IMR-90 (cell line): Measurements from ENCODE around the gene CD34.

ENCODE experiments used
- CEBPB ChIP-seq: IDR thresholded peaks from 2 replicates; pipeline ENCODE4 v1.6.1; 2012; ENCODE audit warnings: low read depth, low read length, improper control_type of control experiment
- CTCF ChIP-seq: conservative IDR thresholded peaks from 2 replicates; pipeline ENCODE4 v1.5.1; 2012; ENCODE audit warnings: mild to moderate bottlenecking, low read depth, low read length, improper control_type of control experiment
- MAZ ChIP-seq: IDR thresholded peaks from 2 replicates; pipeline ENCODE4 v1.6.1; 2012; ENCODE audit warnings: low read depth, mild to moderate bottlenecking, low read length, improper control_type of control experiment, moderate library complexity, borderline replicate concordance
- MXI1 ChIP-seq: IDR thresholded peaks from 2 replicates; pipeline ENCODE4 v1.6.1; 2012; ENCODE audit warnings: low read depth, mild to moderate bottlenecking, low read length, moderate library complexity, borderline replicate concordance
- POLR2A ChIP-seq: IDR thresholded peaks from 2 replicates; pipeline ENCODE4 v1.6.1; 2012; ENCODE audit warnings: mild to moderate bottlenecking, low read depth, low read length
- RCOR1 ChIP-seq: IDR thresholded peaks from 2 replicates; pipeline ENCODE4 v1.6.1; 2012; ENCODE audit warnings: mild to moderate bottlenecking, low read length, improper control_type of control experiment; ENCODE audit not compliant: insufficient replicate concordance
- RFX5 ChIP-seq: IDR thresholded peaks from 2 replicates; pipeline ENCODE4 v1.8.0; 2012; ENCODE audit warnings: low read depth, mild to moderate bottlenecking, low read length, moderate library complexity
- SMC3 ChIP-seq: fragments of 150-350 bp; IDR thresholded peaks from 2 replicates; pipeline ENCODE4 v1.6.1; 2016; ENCODE audit warnings: low read depth, mild to moderate bottlenecking, antibody characterized with exemption, low read length, moderate library complexity

GRCh38 chr1:207849646-207850045 lies 61.3 kb downstream of the CD34 start:
- no peak for TF ChIP-seq POLR2A
- no peak for TF ChIP-seq CTCF
- no peak for TF ChIP-seq MXI1
- no peak for TF ChIP-seq CEBPB
- TF ChIP-seq RCOR1: no peak
- TF ChIP-seq MAZ: no peak
- TF ChIP-seq SMC3: no peak
- no peak for TF ChIP-seq RFX5
